Pons (tissue), 1 donor: Measurements from ENCODE around the gene LAMB1.
A peak's percentile ranks its signal among the peaks of the same experiment; 100 is the strongest.

Experiments
- DNase-seq: peaks from one replicate; pipeline ENCODE4 v3.0.0-alpha.2; 2016; ENCODE audit warnings: low spot score

The LAMB1 gene

GRCh38 chr7:107998660-107999480 lies 4.1 kb downstream of the LAMB1 start:
- no peak for DNase-seq

GRCh38 chr7:107998150-107998549 lies 4.8 kb downstream of the LAMB1 start:
- DNase-seq: no peak

- DNase-seq: no peak
These were observed 6.7 kb downstream of the LAMB1 start for GRCh38 chr7:107996072-107996882.

GRCh38 chr7:107995184-107996071 lies 7.5 kb downstream of the LAMB1 start:
- DNase-seq: peak; percentile 26

- no peak for DNase-seq
These were observed 8.4 kb downstream of the LAMB1 start for GRCh38 chr7:107994421-107995030.

GRCh38 chr7:107993891-107994291 lies 9.1 kb downstream of the LAMB1 start:
- DNase-seq: no peak

GRCh38 chr7:107989618-107990373 lies 13.2 kb downstream of the LAMB1 start:
- DNase-seq: no peak

- no peak for DNase-seq
These were observed 20.0 kb downstream of the LAMB1 start for GRCh38 chr7:107982918-107983389.

GRCh38 chr7:107982042-107982840 lies 20.7 kb downstream of the LAMB1 start:
- DNase-seq: no peak

GRCh38 chr7:107981466-107981865 lies 21.5 kb downstream of the LAMB1 start:
- no peak for DNase-seq

GRCh38 chr7:107980671-107981190 lies 22.2 kb downstream of the LAMB1 start:
- DNase-seq: no peak

DNA sequence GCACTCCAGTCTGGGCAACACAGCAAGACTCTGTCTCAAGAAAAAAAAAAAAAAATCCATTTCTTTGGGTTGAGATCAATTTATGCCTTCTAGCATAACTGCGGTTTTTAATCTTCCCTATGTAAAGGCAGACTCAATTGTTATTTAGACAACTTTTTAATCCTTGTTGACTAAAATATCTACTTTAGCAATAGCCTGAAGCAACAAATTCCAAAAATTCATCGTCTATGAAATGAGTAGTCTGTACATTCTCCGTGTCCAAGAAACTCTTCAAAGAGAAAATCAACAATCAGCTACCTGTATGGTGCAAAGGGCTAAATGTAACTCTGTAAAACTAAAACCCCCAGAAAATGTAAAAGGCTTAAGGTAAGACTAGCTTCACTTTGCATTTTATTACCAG lies 22.8 kb downstream of the LAMB1 start:
- no peak for DNase-seq

GRCh38 chr7:107978815-107979408 lies 24.0 kb downstream of the LAMB1 start:
- no peak for DNase-seq

DNA sequence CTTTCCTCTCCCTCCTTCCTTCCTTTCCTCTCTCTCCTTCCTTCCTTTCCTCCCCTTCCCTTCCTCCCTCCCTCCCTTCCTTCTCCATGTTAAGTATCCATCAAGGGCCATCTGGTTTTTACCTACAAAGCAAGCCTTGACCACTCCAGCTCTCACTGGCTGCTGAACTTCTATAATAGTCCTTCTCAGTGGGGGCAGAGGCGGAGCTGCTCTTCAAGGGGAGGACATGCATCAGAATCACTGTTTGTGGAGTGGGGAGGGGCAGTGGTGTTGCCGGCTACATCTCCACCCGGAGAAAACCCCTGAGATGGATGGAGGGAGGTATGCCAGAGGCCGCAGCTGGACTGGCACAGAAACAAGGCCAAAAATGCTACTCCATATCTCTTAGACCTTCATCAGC lies 25.9 kb downstream of the LAMB1 start:
- no peak for DNase-seq

GRCh38 chr7:107976620-107977019 lies 26.3 kb downstream of the LAMB1 start:
- no peak for DNase-seq

DNA sequence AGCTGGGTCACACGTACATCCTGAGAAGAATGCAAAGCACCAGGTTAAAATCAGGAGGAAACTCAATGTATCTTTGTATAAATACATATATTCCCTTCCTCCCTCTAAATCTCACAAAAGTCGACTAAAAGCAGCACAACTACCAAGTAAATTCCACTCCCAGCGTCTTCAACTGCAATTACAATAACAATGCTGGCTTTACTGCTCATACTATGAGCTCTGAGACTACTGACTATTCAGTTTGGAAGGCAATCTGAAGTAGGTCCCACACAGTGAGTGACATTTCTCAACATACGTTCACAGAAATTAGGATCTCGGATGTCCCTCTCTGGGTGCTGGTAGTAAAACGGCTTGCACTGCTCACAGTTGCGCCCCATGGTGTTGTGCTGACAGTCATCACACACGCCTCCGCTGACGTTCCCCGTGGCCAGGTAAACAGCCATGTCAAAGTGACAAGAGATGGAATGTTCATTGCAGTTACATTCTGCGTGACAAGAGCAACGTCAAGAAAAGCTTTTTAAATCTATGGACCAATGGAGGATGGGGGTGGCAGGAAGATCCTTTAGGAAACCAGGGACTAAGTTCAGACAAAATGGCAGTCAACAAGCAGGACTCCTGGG lies 27.5 kb downstream of the LAMB1 start:
- DNase-seq: no peak

DNA sequence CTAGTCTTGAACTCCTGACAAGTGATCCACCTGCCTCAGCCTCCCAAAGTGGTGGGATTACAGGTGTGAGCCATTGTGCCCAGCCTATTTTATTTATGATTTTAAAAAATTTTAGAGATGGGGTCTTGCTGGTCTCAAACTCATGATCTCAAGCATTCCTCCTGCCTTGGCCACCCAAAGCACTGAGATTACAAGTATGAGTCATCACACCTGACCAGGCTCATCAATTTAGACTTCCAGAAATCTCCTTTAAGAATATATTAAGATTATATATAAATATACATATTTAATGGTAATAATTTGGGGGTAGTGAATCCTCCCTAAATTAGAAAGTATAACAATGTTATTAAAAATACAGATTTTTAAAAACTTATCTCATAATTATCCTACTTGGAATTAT lies 29.1 kb downstream of the LAMB1 start:
- no peak for DNase-seq

- DNase-seq: no peak
These were observed 30.0 kb downstream of the LAMB1 start for GRCh38 chr7:107972941-107973376.

DNA sequence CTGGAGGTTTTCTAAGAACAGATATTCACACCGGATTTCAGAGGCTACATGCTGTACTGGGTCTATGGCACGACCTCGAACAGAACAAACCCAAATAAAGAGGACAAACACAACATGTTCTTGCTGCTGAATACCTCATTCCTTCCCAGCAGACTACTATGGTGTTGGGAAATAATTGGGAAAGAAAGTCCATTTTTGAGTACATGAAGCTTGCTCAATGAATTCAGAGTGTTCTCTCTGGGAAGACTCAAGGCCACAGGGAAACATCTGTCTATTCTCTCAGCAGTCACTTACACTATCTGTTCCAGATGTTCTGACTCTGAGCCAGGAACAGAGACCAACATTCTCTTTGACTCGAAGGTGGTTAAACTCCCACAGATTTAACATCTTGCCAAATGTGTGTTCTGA lies 30.9 kb downstream of the LAMB1 start:
- DNase-seq: no peak
